Adrenal gland (tissue), 12 donors: ENCODE results near the gene LLGL1. TPM values are rescaled to one million over a fixed set of nuclear protein-coding genes. Genes with fewer than 3 reads are reported as not detected.
A peak's percentile ranks its signal among the peaks of the same experiment; 100 is the strongest.

Experiments used
- DNase-seq, 7 donors: peaks; one replicate each; pipeline ENCODE4 v3.0.0-alpha.2; 2019 to 2020
- H3K27ac ChIP-seq, 5 donors: fragments of 200-600 bp; sonication (generic) in 4 of 5; 1 replicate in 3 of 5; 2 replicates in 2 of 5; pipeline versions ENCODE4 v1.5.1 to v1.8.0; 2016 to 2020; ENCODE audit warnings: mild to moderate bottlenecking in 1 of 5
- H3K27me3 ChIP-seq: fragments of 200-600 bp; 2 replicates; pipeline ENCODE4 v1.8.0; 2021
- H3K36me3 ChIP-seq, 2 donors: fragments of 200-600 bp; replicated peaks in 1 of 2; 1 replicate in 1 of 2; 2 replicates in 1 of 2; pipeline versions ENCODE4 v1.5.1 to v1.8.0; 2018 to 2022
- H3K4me1 ChIP-seq, 2 donors: fragments of 200-600 bp; replicated peaks in 1 of 2; 1 replicate in 1 of 2; 2 replicates in 1 of 2; pipeline versions ENCODE4 v1.5.1 to v1.8.0; 2018 to 2021
- H3K4me3 ChIP-seq, 4 donors: fragments of 200-600 bp; sonication (generic) in 3 of 4; one replicate each; pipeline ENCODE4 v1.5.1; 2016 to 2018
- H3K9me3 ChIP-seq, 3 donors: fragments of 200-600 bp; sonication (generic) in 1 of 3; replicated peaks in 1 of 3; 1 replicate in 2 of 3; 2 replicates in 1 of 3; pipeline versions ENCODE4 v1.5.1 to v1.8.0; 2016 to 2021
- CTCF ChIP-seq, 6 experiments: fragments of 450-650 bp in 4 of 6; fragments of 200-600 bp in 2 of 6; sonication (generic) in 1 of 6; IDR thresholded peaks; 1 replicate in 5 of 6; 2 replicates in 1 of 6; pipeline versions ENCODE4 v1.5.1 to v1.8.0; 2016 to 2021; ENCODE audit warnings: antibody characterized with exemption in 6 of 6, mild to moderate bottlenecking in 2 of 6, moderate library complexity in 1 of 6
- POLR2A ChIP-seq, 2 donors: fragments of 450-650 bp; IDR thresholded peaks; one replicate each; pipeline ENCODE4 v1.6.1; 2017; ENCODE audit warnings: antibody characterized with exemption in 2 of 2, mild to moderate bottlenecking in 2 of 2, moderate library complexity in 1 of 2
- WGBS, 4 donors: extraction: QIAGEN DNeasy Blood & Tissue Kit in 2 of 4; methylation state at CpG; one replicate each; pipeline versions ENCODE4 v1.1.5 to v1.1.7; 2013 to 2017; 5-methylcytosine and 5-hydroxymethylcytosine counted together
- intact Hi-C, 2 donors: fragments of 100-400 bp; cut with DNase I; formaldehyde crosslinking; loops; one replicate each; pipeline versions ENCODE4 v1.14.1 to v1.15.0; 2022 to 2023
- polyA plus RNA-seq, 3 donors: library from polyadenylated mRNA; stranded (reverse); fragments of 200-250 nt in 2 of 3; fragments of 350-450 nt in 1 of 3; fragmentation: Illumina TruSeq in 1 of 3; extraction: RNeasy Lipid Tissue Mini Kit (QIAGEN cat#74804) in 1 of 3; gene quantifications; one replicate each; pipeline ENCODE4 v1.2.3, GENCODE V29; 2013 to 2014
- total RNA-seq, 9 donors: library from RNA; depleted of rRNA in 4 of 9; stranded (reverse); fragments of >200 nt in 4 of 9; fragments of 120-200 nt in 1 of 9; fragmentation: NEBNext Ultra II Directional in 1 of 9; extraction: Animal tissue kit (Norgen Biotek cat#: 25700) in 1 of 9; gene quantifications; one replicate each; pipeline versions ENCODE4 v1.1.0 to v1.2.4, GENCODE V29; 2013 to 2023
- donor health status: healthy with polysubstance abuse.
- donor health status: Bipolar disorder and iron deficiency.
- donor health status: DM: yes; HTN: yes; CAD: no.
- donor health status: DM: no; HTN: no; CAD: no.
- donor health status: DM: no; HTN: no; CAD: no.
- donor health status: DM: yes; HTN: yes; CAD: no.

The LLGL1 gene
- total and polyA plus RNA-seq, 12 donors = 4.1 to 65.1 (median 36.5) TPM

GRCh38 chr17:18187821-18188761 is 37.3 kb upstream of the LLGL1 start:
- Histone ChIP-seq H3K27ac (peak overlapping the region; percentile 3 to 99 (median 90)), H3K4me1 (peaks cover 65 to 85% of the 10 kb centered on the region in 2 donors), H3K36me3 (peaks cover 0 to 16% of the 10 kb centered on the region in 2 donors), H3K4me3 (peak overlapping the region in 1 of 4 donors; percentile 85), H3K27me3 (no peaks in the 10 kb centered on the region), H3K9me3 (no peaks in the 10 kb centered on the region)
- intact Hi-C loops = loop anchor here in 1 of 2 donors (10.0 kb wide), 1 partner anchor 67 kb away; the partner anchor contains the start of gene FLII
- 25 to 41% (median 32%) methylated on average over 7 to 9 of the region's 9 CpGs for WGBS, 4 donors
- peak; percentile 50 to 84 (median 76) for DNase-seq
- TF ChIP-seq POLR2A (IDR thresholded peaks at IDR 0.05) = peak in 1 of 2 donors; percentile 62
- TF ChIP-seq CTCF (IDR thresholded peaks at IDR 0.05) = no peak

- 35 to 38% (median 37%) methylated on average over 3 of the region's 3 CpGs for WGBS, 4 donors
- no peak for TF ChIP-seq POLR2A (IDR thresholded peaks at IDR 0.05)
- no peak for TF ChIP-seq CTCF (IDR thresholded peaks at IDR 0.05)
- Histone ChIP-seq H3K4me1 (peaks cover 62 to 89% of the 10 kb centered on the region in 2 donors), H3K36me3 (peaks cover 0 to 31% of the 10 kb centered on the region in 2 donors), H3K9me3 (no peaks in the 10 kb centered on the region), H3K4me3 (peak overlapping the region in 1 of 4 donors; percentile 9), H3K27me3 (no peaks in the 10 kb centered on the region), H3K27ac (peak overlapping the region in 4 of 5 donors; percentile 1 to 99 (median 47))
- intact Hi-C loops = no loop called here
- DNase-seq = no peak
Observed at GRCh38 chr17:18190628-18191235, 34.7 kb upstream of the LLGL1 start.

- 19 to 53% (median 38%) methylated on average over 2 to 3 of the region's 3 CpGs for WGBS, 4 donors
- Histone ChIP-seq H3K9me3 (no peaks in the 10 kb centered on the region), H3K27me3 (no peaks in the 10 kb centered on the region), H3K4me3 (peak overlapping the region in 1 of 4 donors; percentile 9), H3K36me3 (peaks cover 0 to 36% of the 10 kb centered on the region in 2 donors), H3K4me1 (peaks cover 56 to 84% of the 10 kb centered on the region in 2 donors), H3K27ac (peak overlapping the region in 3 of 5 donors; percentile 37 to 99 (median 57))
- TF ChIP-seq POLR2A (IDR thresholded peaks at IDR 0.05) (no peak), CTCF (IDR thresholded peaks at IDR 0.05) (no peak)
- intact Hi-C loops = no loop called here
- DNase-seq = peak in 6 of 7 donors; percentile 45 to 80 (median 63)
Observed at GRCh38 chr17:18191236-18191667, 34.2 kb upstream of the LLGL1 start.

- H3K4me1 ChIP-seq = peaks cover 51 to 79% of the 10 kb centered on the region in 2 donors
- H3K27me3 ChIP-seq = no peaks in the 10 kb centered on the region
- intact Hi-C loops = no loop called here
- DNase-seq = no peak
- H3K36me3 ChIP-seq = peaks cover 0 to 44% of the 10 kb centered on the region in 2 donors
- 76 to 90% (median 83%) methylated on average over 2 of the region's 2 CpGs for WGBS, 4 donors
- no peak for TF ChIP-seq POLR2A (IDR thresholded peaks at IDR 0.05)
- TF ChIP-seq CTCF (IDR thresholded peaks at IDR 0.05) = peak in 3 of 6 experiments; percentile 6 to 12 (median 7)
- H3K9me3 ChIP-seq = no peaks in the 10 kb centered on the region
- H3K27ac ChIP-seq = peak overlapping the region in 1 of 5 donors; percentile 99
- H3K4me3 ChIP-seq = no peak overlapping the region
Observed at GRCh38 chr17:18191967-18192366, 33.5 kb upstream of the LLGL1 start.
